DND-41 (cell line): ENCODE measurements around the gene MCM5.

Source experiments
- ATAC-seq: fragments of 200-7000 bp; cut with Tn5 transposase; 3 replicates; pipeline ENCODE4 v1.9.1; 2021; ENCODE audit warnings: low read depth; ENCODE audit not compliant: insufficient read depth
- DNase-seq: peaks from one replicate; pipeline ENCODE4 v3.0.0-alpha.2; 2020
- H2AFZ ChIP-seq: 2 replicates; pipeline ENCODE4 v1.6.0; 2012; ENCODE audit warnings: low read depth, low read length
- H3K27ac ChIP-seq: 2 replicates; pipeline ENCODE4 v1.5.1; 2012; ENCODE audit warnings: low read length, inconsistent platforms
- H3K27me3 ChIP-seq: fragments of 200-600 bp; sonication (generic); 2 replicates; pipeline ENCODE4 v1.6.0; 2012; ENCODE audit warnings: low read length, mild to moderate bottlenecking, inconsistent platforms; ENCODE audit not compliant: insufficient read depth, poor library complexity
- H3K36me3 ChIP-seq: 2 replicates; pipeline ENCODE4 v1.5.1; 2012; ENCODE audit warnings: low read length, inconsistent platforms; ENCODE audit not compliant: insufficient read depth
- H3K4me1 ChIP-seq: 2 replicates; pipeline ENCODE4 v1.5.1; 2012; ENCODE audit warnings: mild to moderate bottlenecking, low read length; ENCODE audit not compliant: insufficient read depth
- H3K4me2 ChIP-seq: 2 replicates; pipeline ENCODE4 v1.6.0; 2012; ENCODE audit warnings: mild to moderate bottlenecking, moderate library complexity, low read length, inconsistent platforms; ENCODE audit not compliant: insufficient read depth
- H3K4me3 ChIP-seq, 2 experiments: fragments of 200-600 bp in 1 of 2; shearing (Covaris generic) in 1 of 2; 2 replicates each; pipeline ENCODE4 v1.5.1; 2012 to 2016; ENCODE audit warnings: inconsistent platforms in 2 of 2, low read length in 2 of 2, mild to moderate bottlenecking in 2 of 2, low read depth in 1 of 2, moderate library complexity in 1 of 2
- H3K79me2 ChIP-seq: 2 replicates; pipeline ENCODE4 v1.6.0; 2012; ENCODE audit warnings: low read length, inconsistent platforms; ENCODE audit not compliant: insufficient read depth
- H3K9ac ChIP-seq: 2 replicates; pipeline ENCODE4 v1.6.0; 2012; ENCODE audit warnings: low read depth, mild to moderate bottlenecking, inconsistent platforms, low read length, moderate library complexity
- H3K9me3 ChIP-seq: 2 replicates; pipeline ENCODE4 v1.5.1; 2012; ENCODE audit warnings: low read length, moderate library complexity, mild to moderate bottlenecking, inconsistent platforms; ENCODE audit not compliant: insufficient read depth, severe bottlenecking
- H4K20me1 ChIP-seq: 2 replicates; pipeline ENCODE4 v1.6.0; 2012; ENCODE audit warnings: low read length; ENCODE audit not compliant: insufficient read depth
- EZH2 ChIP-seq: IDR thresholded peaks from 3 replicates; pipeline ENCODE4 v1.6.1; 2012; ENCODE audit warnings: borderline replicate concordance, low read depth, mild to moderate bottlenecking, moderate library complexity, low read length, inconsistent platforms; ENCODE audit not compliant: severe bottlenecking
- TF ChIP-seq, protein P1 (sequence below): IDR thresholded peaks from 2 replicates; pipeline ENCODE4 v1.5.1; 2012; ENCODE audit warnings: borderline replicate concordance, low read length, moderate library complexity, mild to moderate bottlenecking; ENCODE audit not compliant: poor library complexity, severe bottlenecking; ENCODE audit errors: extremely low read depth

MCM5 gene

DNA sequence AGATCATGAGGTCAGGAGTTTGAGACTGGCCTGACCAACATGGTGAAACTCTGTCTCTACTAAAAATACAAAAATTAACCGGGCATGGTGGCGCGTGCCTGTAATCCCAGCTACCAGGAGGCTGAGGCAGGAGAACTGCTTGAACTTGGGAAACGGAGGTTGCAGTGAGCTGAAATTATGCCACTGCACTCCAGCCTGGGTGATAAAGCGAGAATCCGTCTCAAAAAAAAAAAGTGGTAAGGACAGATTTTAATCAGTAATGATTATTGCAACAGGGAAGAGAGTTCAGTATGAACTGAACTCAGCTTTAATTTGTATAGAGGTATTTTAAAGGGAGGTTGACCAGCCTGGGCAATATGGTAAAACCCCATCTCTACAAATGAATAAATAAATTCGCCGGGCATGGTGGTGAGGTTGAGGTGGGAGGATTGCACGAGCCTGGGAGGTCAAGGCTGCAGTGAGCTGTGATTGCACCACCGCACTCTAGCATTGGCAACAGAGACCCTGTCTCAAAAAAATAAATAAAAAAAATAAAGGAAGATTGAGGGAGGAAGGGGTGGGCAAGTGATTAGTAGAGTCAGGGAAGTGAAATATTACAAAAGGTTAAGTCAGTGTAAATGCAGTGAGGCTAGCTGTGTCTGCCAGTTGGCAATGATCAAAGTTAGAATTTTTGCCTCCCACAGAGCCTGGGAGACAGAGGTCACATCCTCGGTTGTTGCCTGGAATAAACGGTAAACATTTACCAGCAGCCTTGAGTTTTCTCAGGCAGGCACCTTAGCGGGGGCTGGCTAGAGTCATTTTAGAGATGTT lies 2.6 kb upstream of the MCM5 start:
- TF ChIP-seq, protein P1, sequence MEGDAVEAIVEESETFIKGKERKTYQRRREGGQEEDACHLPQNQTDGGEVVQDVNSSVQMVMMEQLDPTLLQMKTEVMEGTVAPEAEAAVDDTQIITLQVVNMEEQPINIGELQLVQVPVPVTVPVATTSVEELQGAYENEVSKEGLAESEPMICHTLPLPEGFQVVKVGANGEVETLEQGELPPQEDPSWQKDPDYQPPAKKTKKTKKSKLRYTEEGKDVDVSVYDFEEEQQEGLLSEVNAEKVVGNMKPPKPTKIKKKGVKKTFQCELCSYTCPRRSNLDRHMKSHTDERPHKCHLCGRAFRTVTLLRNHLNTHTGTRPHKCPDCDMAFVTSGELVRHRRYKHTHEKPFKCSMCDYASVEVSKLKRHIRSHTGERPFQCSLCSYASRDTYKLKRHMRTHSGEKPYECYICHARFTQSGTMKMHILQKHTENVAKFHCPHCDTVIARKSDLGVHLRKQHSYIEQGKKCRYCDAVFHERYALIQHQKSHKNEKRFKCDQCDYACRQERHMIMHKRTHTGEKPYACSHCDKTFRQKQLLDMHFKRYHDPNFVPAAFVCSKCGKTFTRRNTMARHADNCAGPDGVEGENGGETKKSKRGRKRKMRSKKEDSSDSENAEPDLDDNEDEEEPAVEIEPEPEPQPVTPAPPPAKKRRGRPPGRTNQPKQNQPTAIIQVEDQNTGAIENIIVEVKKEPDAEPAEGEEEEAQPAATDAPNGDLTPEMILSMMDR = no peak
- no peak for TF ChIP-seq EZH2
- Histone ChIP-seq H3K4me1 (peaks cover 27% of the 10 kb centered on the region), H3K36me3 (peaks cover 20% of the 10 kb centered on the region), H3K27me3 (no peaks in the 10 kb centered on the region), H3K27ac (no peak overlapping the region), H2AFZ (no peak overlapping the region), H4K20me1 (peaks cover 5% of the 10 kb centered on the region; the same call in 1 of the 2 replicates), H3K4me2 (no peak overlapping the region), H3K4me3 (no peak overlapping the region), H3K9me3 (no peaks in the 10 kb centered on the region), H3K79me2 (peaks cover 30% of the 10 kb centered on the region), H3K9ac (no peak overlapping the region)
- DNase-seq (no peak), ATAC-seq (no peak)

GRCh38 chr22:35398591-35398973 lies 1.4 kb upstream of the MCM5 start:
- Histone ChIP-seq H4K20me1 (peaks cover 15% of the 10 kb centered on the region), H3K36me3 (peaks cover 33% of the 10 kb centered on the region), H3K4me2 (peak overlapping the region; percentile 75), H3K79me2 (peaks cover 43% of the 10 kb centered on the region), H3K9me3 (no peaks in the 10 kb centered on the region), H3K4me3 (peak overlapping the region in 1 of 2 experiments; percentile 85; a peak in 2 of 4 replicates), H2AFZ (no peak overlapping the region; the same call in 1 of the 2 replicates), H3K27me3 (no peaks in the 10 kb centered on the region), H3K4me1 (peaks cover 39% of the 10 kb centered on the region), H3K27ac (peak overlapping the region; percentile 97), H3K9ac (peak overlapping the region; percentile 96)
- ATAC-seq (no peak), DNase-seq (no peak)
- no peak for TF ChIP-seq EZH2
- TF ChIP-seq, protein P1 = no peak

DNA sequence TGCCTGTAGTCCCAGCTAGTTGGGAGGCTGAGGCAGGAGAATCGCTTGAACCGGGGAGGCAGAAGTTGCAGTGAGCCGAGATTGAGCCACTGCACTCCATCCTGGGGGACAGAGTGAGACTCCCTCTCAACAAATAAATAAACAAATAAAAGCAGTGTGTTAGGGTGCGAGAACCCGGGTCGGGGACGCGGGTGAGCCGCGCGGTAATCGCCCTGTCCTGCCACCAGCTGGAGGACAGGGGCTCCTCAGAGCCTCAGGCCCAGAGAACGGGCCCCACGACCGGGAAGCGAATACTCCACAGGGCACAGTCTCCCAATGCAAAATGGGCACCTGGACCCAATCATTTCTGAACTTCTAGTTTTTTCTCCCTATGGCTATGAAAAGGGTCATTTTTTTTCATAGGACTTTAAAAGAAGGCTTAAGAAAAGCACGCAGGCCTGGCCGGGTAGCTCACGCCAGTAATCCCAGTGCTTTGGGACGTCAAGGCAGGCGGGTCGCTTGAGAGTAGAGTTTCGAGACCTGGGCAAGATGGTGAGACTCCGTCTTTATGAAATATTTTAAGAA lies 744 bp upstream of the MCM5 start:
- Histone ChIP-seq H2AFZ (peak overlapping the region; percentile 81), H3K4me2 (peak overlapping the region; percentile 75), H3K9me3 (no peaks in the 10 kb centered on the region), H3K79me2 (peaks cover 49% of the 10 kb centered on the region), H3K36me3 (peaks cover 39% of the 10 kb centered on the region), H3K27me3 (no peaks in the 10 kb centered on the region), H3K4me1 (peaks cover 39% of the 10 kb centered on the region), H3K27ac (peak overlapping the region; percentile 97), H3K4me3 (peak overlapping the region; percentile 68 to 85; a peak in 3 of 4 replicates), H4K20me1 (peaks cover 16% of the 10 kb centered on the region), H3K9ac (peak overlapping the region; percentile 96)
- ATAC-seq (no peak), DNase-seq (peak; percentile 43)
- no peak for TF ChIP-seq EZH2
- TF ChIP-seq, protein P1 = no peak
